GM19468 (cell line): ENCODE data around the gene CRIP1.

Experiments
- ATAC-seq: cut with Tn5 transposase; IDR thresholded peaks from one replicate; pipeline ENCODE4 v1.9.1; 2021; ENCODE audit warnings: mild to moderate bottlenecking, moderate library complexity, moderate number of reproducible peaks; ENCODE audit not compliant: unreplicated experiment; ENCODE audit errors: extremely low read depth

Gene CRIP1

GRCh38 chr14:105486163-105486973 lies at the start of gene CRIP1:
TSS of gene CRIP1 (plus strand) at chr14:105486886. CDS start at chr14:105487260, 374 bp downstream.
- no peak for ATAC-seq

- ATAC-seq, result no peak
These were observed 49.6 kb upstream of the CRIP1 start for GRCh38 chr14:105436891-105437722.

GRCh38 chr14:105437723-105438500 lies 48.8 kb upstream of the CRIP1 start:
- no peak for ATAC-seq

GRCh38 chr14:105439179-105439578 lies 47.5 kb upstream of the CRIP1 start:
- ATAC-seq, result no peak

GRCh38 chr14:105439710-105440553 lies 46.8 kb upstream of the CRIP1 start:
- no peak for ATAC-seq

GRCh38 chr14:105440554-105440900 lies 46.2 kb upstream of the CRIP1 start:
- ATAC-seq, result no peak

- no peak for ATAC-seq
These were observed 45.7 kb upstream of the CRIP1 start for GRCh38 chr14:105440992-105441391.

GRCh38 chr14:105442125-105442524 lies 44.6 kb upstream of the CRIP1 start:
- ATAC-seq, result no peak

GRCh38 chr14:105442834-105443233 lies 43.9 kb upstream of the CRIP1 start:
- no peak for ATAC-seq

GRCh38 chr14:105444859-105445258 lies 41.8 kb upstream of the CRIP1 start:
- ATAC-seq, result no peak

GRCh38 chr14:105445290-105445689 lies 41.4 kb upstream of the CRIP1 start:
- no peak for ATAC-seq

- no peak for ATAC-seq
These were observed 40.5 kb upstream of the CRIP1 start for GRCh38 chr14:105445901-105446845.

GRCh38 chr14:105446971-105447370 lies 39.7 kb upstream of the CRIP1 start:
- no peak for ATAC-seq

GRCh38 chr14:105447651-105448640 lies 38.7 kb upstream of the CRIP1 start:
- no peak for ATAC-seq

GRCh38 chr14:105448706-105449111 lies 38.0 kb upstream of the CRIP1 start:
- no peak for ATAC-seq

- ATAC-seq, result no peak
These were observed 37.2 kb upstream of the CRIP1 start for GRCh38 chr14:105449276-105450122.

GRCh38 chr14:105450123-105450505 lies 36.6 kb upstream of the CRIP1 start:
- ATAC-seq, result no peak
